Measurements from ENCODE around the gene ITPR2.
"Not testable (repeated sequence)": the region's sequence is repeated elsewhere in the genome, so short reads cannot be mapped to it uniquely, and the experiment has no call there.

ITPR2 gene

DNA sequence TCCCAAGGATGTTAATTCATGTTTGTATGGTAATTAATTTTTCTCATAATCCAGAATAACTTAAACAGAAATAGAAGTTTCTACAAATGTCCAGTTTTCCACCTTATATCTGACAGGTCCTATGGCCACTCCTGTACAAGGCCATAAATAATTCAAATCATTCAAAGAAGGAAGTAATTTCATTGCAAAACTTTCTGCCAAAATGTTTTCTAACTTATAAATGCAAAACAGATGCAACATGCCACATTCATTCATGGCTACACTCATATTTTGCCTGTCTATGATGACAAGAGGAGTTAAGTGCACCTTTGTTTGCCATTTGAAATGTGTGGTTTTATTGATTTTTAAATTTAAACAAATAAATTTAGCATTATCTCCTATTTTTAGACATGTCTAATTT, 34.4 kb downstream of the ITPR2 start:
- H3K36me3 Mint-ChIP-seq (ENCODE audit: low read depth), result peaks cover 6% of the 10 kb centered on the region
- no peaks in the 10 kb centered on the region for H3K4me1 Mint-ChIP-seq (ENCODE audit: low read depth)
- no peaks in the 10 kb centered on the region for H3K27me3 Mint-ChIP-seq (ENCODE audit: low read depth)
- H3K27ac Mint-ChIP-seq, result no peak overlapping the region
- no peaks in the 10 kb centered on the region for H3K9me3 Mint-ChIP-seq
- H3K4me3 Mint-ChIP-seq, result no peak overlapping the region

- Mint-ChIP-seq H3K27me3 (ENCODE audit: low read depth) (no peaks in the 10 kb centered on the region), H3K9me3 (no peaks in the 10 kb centered on the region), H3K4me1 (ENCODE audit: low read depth) (no peaks in the 10 kb centered on the region), H3K27ac (no peak overlapping the region), H3K36me3 (ENCODE audit: low read depth) (peaks cover 6% of the 10 kb centered on the region), H3K4me3 (no peak overlapping the region)
Observed at GRCh38 chr12:26798023-26798422, 35.0 kb downstream of the ITPR2 start.

GRCh38 chr12:26795910-26796309, 37.1 kb downstream of the ITPR2 start:
- Mint-ChIP-seq H3K27me3 (ENCODE audit: low read depth) (no peaks in the 10 kb centered on the region), H3K4me3 (no peak overlapping the region), H3K9me3 (no peaks in the 10 kb centered on the region), H3K36me3 (ENCODE audit: low read depth) (peaks cover 4% of the 10 kb centered on the region), H3K4me1 (ENCODE audit: low read depth) (peaks cover 9% of the 10 kb centered on the region), H3K27ac (no peak overlapping the region)

DNA sequence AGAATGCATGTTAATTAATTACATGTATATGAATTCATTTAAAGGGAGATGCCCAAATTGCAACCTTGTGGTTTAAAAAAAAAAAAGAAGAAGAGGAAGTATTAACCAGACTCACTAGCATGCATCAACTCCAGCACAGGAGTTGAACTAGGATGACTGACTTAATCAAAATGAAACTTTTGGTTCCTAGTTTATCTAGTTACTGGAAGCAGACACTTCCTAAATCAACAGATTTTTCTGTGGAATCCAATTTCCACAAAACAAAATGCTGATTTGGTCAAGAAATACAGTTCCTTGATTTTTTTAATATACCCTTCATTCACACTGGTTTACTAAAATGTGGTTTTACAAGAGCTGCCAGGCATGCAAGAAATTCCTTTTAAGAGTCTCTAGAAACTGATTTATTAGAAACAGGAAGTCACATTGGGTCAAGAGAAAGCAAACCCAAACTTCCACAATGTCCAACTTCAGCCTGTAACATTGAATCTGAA, 41.6 kb downstream of the ITPR2 start:
- H3K27me3 Mint-ChIP-seq (ENCODE audit: low read depth), result no peaks in the 10 kb centered on the region
- no peaks in the 10 kb centered on the region for H3K9me3 Mint-ChIP-seq
- H3K36me3 Mint-ChIP-seq (ENCODE audit: low read depth), result peaks cover 14% of the 10 kb centered on the region
- no peak overlapping the region for H3K27ac Mint-ChIP-seq
- H3K4me3 Mint-ChIP-seq, result no peak overlapping the region
- peaks cover 18% of the 10 kb centered on the region for H3K4me1 Mint-ChIP-seq (ENCODE audit: low read depth)

DNA sequence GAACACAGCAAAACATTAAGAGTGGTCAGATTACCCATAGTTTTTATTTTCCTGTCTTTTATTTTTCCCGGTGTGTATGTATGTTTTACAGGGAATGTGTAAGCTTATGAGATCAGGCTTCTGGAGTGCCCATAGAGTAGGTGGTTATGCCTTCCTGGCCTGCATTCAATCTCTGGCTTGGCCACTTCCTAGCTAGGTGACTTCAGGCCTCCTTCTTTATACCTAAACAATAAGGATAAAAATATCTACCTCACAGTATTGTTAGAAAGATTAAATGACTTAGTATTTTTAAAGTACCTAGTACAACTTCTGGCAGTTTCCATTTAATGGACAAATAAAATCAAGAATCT, 42.4 kb downstream of the ITPR2 start:
- no peaks in the 10 kb centered on the region for H3K9me3 Mint-ChIP-seq
- peaks cover 14% of the 10 kb centered on the region for H3K36me3 Mint-ChIP-seq (ENCODE audit: low read depth)
- peaks cover 18% of the 10 kb centered on the region for H3K4me1 Mint-ChIP-seq (ENCODE audit: low read depth)
- no peak overlapping the region for H3K27ac Mint-ChIP-seq
- no peak overlapping the region for H3K4me3 Mint-ChIP-seq
- no peaks in the 10 kb centered on the region for H3K27me3 Mint-ChIP-seq (ENCODE audit: low read depth)

DNA sequence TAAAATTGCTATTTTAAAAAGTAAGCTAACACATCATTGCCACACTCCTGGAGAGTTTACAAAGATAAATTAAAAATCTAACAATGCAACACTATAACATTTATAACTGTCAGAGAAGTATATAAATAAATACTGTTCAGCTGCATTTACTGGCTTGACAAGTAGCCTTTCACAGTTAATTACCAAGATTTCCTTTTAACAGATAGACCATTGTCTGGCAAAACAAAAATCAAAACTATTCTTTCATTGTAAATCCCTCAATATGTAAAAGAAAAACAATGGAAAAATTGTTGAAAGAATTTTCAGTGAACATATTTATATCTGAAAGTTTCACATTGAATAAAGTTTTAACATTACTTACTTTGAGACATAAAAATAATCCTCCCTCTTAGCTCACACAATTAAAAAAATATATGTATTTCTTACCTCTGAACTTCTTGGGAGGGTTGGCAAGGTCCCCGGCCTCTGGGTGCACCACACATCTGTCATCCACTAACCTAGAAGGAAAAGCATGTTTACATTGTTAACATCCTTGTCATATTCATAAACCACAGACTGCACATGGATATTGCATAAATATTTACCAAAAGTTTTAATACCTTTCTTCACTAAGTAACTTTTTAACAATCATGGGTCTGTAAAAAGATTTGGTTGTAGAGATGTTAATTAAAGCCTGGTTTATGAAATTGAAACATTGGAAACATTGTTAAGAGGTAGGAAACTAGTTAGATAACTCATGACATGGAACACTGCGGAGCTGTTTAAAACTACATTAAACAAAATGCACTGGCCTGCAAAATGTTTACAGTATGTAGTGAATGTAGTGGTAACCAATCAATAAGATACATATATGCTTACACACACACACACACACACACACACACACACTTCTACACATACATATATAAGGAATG, 43.0 kb downstream of the ITPR2 start:
- Mint-ChIP-seq H3K9me3 (no peaks in the 10 kb centered on the region), H3K4me3 (no peak overlapping the region), H3K27me3 (ENCODE audit: low read depth) (no peaks in the 10 kb centered on the region), H3K27ac (no peak overlapping the region), H3K4me1 (ENCODE audit: low read depth) (peaks cover 18% of the 10 kb centered on the region), H3K36me3 (ENCODE audit: low read depth) (peaks cover 13% of the 10 kb centered on the region)

DNA sequence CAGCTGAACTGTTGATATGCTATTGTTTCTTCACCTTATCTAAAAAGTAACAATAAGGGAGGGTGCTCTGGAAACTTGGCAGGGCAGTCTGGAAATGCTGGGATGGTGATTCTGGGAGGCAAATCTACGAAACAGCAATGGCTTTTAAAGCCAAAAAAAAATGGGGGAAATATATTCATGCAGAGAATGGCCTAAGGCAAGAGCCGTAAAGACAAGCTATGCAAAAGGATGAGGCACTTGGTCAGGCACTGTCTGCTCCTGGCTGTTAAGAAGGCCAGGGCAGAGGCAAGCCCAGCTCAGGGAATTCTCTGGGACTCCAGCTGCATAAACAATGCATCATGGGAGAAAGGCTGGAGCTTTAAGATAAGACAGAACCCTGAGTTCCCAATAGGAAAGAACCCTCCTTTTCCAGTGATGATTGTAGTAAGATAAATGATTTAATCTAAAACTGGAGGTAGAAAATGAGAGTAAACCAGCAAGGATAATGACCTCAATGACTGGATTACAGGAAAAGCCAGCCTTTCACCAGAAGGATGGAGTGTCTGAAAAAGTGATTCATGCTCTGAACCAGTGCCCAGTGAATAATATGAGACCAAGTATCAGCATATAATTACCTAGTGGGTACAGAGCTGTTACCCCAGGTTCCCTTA, 46.0 kb downstream of the ITPR2 start:
- H3K4me1 Mint-ChIP-seq (ENCODE audit: low read depth), result peaks cover 21% of the 10 kb centered on the region
- no peaks in the 10 kb centered on the region for H3K9me3 Mint-ChIP-seq
- H3K36me3 Mint-ChIP-seq (ENCODE audit: low read depth), result peaks cover 18% of the 10 kb centered on the region
- H3K4me3 Mint-ChIP-seq, result no peak overlapping the region
- no peaks in the 10 kb centered on the region for H3K27me3 Mint-ChIP-seq (ENCODE audit: low read depth)
- H3K27ac Mint-ChIP-seq, result no peak overlapping the region

DNA sequence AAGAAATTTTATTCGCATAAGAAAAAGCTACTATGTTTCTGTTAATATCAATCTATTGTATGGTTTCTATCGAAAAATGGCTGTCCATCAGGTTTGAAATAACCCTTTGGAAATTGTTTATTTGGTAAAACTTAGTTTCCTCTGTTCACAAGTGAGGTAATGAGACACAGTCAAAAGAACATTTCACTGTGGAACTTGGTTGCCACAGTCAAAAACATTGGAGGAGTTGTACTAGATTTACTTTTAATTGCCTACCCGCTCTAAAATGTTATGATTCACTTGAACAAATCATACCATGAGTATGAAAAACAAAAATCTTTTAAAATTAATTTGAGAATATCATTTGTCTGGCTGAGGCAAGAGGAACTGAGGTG, 46.5 kb downstream of the ITPR2 start:
- Mint-ChIP-seq H3K4me3 (no peak overlapping the region), H3K27ac (no peak overlapping the region), H3K9me3 (peaks cover 1% of the 10 kb centered on the region), H3K36me3 (ENCODE audit: low read depth) (peaks cover 19% of the 10 kb centered on the region), H3K27me3 (ENCODE audit: low read depth) (no peaks in the 10 kb centered on the region), H3K4me1 (ENCODE audit: low read depth) (peaks cover 17% of the 10 kb centered on the region)

DNA sequence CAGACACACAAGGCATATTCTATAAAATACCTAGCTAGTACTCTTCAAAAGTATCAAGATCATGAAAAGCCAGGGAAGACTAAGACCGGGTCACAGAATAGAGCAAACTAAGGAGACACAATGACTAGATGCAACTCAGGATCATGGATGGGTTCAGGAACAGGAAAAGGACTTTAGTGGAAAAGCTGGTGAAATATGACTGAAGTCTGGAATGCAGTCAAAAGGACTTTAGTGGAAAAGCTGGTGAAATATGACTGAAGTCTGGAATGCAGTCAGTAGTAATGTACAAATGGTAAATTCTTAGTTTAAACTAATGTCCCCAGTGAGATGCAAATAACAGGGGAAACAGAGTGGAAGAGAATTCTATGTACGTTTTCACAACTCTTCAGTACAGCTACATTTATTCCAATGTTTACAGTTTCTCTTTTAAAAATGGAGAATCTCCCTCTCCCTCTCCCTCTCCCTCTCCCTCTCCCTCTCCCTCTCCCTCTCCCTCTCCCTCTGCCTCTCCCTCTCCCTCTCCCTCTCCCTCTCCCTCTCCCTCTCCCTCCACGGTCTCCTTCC, 49.1 kb downstream of the ITPR2 start:
- H3K4me1 Mint-ChIP-seq (ENCODE audit: low read depth); H3K27ac Mint-ChIP-seq; H3K4me3 Mint-ChIP-seq; H3K27me3 Mint-ChIP-seq (ENCODE audit: low read depth): not testable (repeated sequence)
- Mint-ChIP-seq H3K9me3 (peaks cover 17% of the 10 kb centered on the region), H3K36me3 (ENCODE audit: low read depth) (peaks cover 36% of the 10 kb centered on the region)

- H3K9me3 Mint-ChIP-seq, result peaks cover 23% of the 10 kb centered on the region
- no peaks in the 10 kb centered on the region for H3K27me3 Mint-ChIP-seq (ENCODE audit: low read depth)
- H3K4me3 Mint-ChIP-seq, result no peak overlapping the region
- H3K4me1 Mint-ChIP-seq (ENCODE audit: low read depth), result peaks cover 3% of the 10 kb centered on the region
- H3K36me3 Mint-ChIP-seq (ENCODE audit: low read depth), result peaks cover 35% of the 10 kb centered on the region
- H3K27ac Mint-ChIP-seq, result no peak overlapping the region
Observed at GRCh38 chr12:26783131-26783526, 49.9 kb downstream of the ITPR2 start.

- Mint-ChIP-seq H3K9me3 (peaks cover 29% of the 10 kb centered on the region), H3K4me3 (no peak overlapping the region), H3K4me1 (ENCODE audit: low read depth) (peaks cover 3% of the 10 kb centered on the region), H3K36me3 (ENCODE audit: low read depth) (peaks cover 38% of the 10 kb centered on the region), H3K27me3 (ENCODE audit: low read depth) (no peaks in the 10 kb centered on the region), H3K27ac (no peak overlapping the region)
Observed at GRCh38 chr12:26782372-26783130, 50.4 kb downstream of the ITPR2 start.

DNA sequence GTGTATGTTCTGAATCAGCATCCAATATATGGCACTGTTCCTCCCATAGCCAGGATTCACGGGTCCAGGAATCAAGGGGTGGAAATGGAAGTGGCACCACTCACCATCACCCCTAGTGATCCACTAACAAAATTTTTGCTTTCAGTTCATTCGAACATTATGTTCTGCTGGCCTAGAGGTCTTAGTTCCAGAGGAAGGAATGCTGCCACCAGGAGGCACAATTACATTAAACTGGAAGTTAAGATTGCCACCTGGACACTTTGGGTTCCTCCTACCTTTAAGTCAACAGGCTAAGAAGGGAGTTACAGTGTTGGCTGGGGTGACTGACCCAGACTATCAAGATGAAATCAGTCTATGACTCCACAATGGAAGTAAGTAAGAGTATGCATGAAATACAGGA, 52.3 kb downstream of the ITPR2 start:
- not testable (repeated sequence) for H3K27me3 Mint-ChIP-seq (ENCODE audit: low read depth); H3K27ac Mint-ChIP-seq; H3K4me3 Mint-ChIP-seq; H3K4me1 Mint-ChIP-seq (ENCODE audit: low read depth)
- H3K9me3 Mint-ChIP-seq, result peaks cover 45% of the 10 kb centered on the region
- H3K36me3 Mint-ChIP-seq (ENCODE audit: low read depth), result peaks cover 45% of the 10 kb centered on the region

DNA sequence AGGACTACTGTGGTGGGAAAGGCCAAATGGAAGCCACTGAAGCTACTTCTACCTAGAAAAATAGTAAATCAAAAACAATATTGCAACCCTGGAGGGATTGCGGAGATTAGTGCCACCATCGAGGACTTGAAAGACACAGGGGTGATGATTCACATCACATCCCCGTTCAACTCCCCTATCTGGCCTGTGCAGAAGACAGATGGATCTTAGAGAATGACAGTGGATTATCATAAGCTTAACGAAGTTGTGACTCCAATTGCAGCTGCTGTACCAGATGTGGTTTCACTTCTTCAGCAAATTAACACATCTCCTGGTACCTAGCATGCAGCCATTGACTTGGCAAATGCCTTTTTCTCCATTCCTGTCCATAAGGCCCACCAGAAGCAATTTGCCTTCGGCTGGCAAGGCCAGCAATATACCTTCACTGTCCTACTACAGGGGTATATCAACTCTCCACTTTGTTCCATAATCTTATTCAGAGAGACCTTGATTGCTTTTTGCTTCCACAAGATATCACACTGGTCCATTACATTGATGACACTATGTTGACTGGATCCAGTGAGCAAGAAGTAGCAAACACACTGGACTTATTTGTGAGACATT, 54.7 kb downstream of the ITPR2 start:
- H3K4me3 Mint-ChIP-seq; H3K27ac Mint-ChIP-seq; H3K4me1 Mint-ChIP-seq (ENCODE audit: low read depth); H3K27me3 Mint-ChIP-seq (ENCODE audit: low read depth): not testable (repeated sequence)
- Mint-ChIP-seq H3K9me3 (peaks cover 45% of the 10 kb centered on the region), H3K36me3 (ENCODE audit: low read depth) (peaks cover 52% of the 10 kb centered on the region)

DNA sequence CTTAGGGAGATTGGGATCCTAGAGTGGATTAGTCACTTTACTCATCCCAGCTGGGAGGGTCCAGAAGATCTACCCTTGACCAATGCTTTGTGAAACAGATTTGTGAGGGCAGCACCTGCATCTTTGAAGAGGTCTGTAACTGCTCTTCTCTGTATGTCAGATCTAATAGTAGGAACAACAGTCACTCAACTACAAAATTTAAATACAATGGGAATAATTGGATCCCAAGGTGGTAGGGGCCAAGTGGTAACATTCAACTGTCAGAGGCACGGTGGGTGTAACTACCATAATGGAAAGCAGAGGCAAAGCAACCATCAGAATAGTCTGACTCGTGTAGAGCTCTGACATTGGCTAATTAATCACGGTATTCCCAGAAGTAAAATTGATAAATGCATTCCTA, 55.8 kb downstream of the ITPR2 start:
- Mint-ChIP-seq H3K4me3 (no peak overlapping the region), H3K27ac (no peak overlapping the region)

More for the DNA sequence above, 55.8 kb downstream of the ITPR2 start:
- Mint-ChIP-seq H3K36me3 (ENCODE audit: low read depth) (peaks cover 54% of the 10 kb centered on the region), H3K9me3 (peaks cover 45% of the 10 kb centered on the region), H3K27me3 (ENCODE audit: low read depth) (no peaks in the 10 kb centered on the region), H3K4me1 (ENCODE audit: low read depth) (peaks cover 6% of the 10 kb centered on the region)
